Subcutaneous adipose tissue (tissue), 4 donors: ENCODE data around the gene NSF. TPM values are rescaled to one million over a fixed set of nuclear protein-coding genes. Genes with fewer than 3 reads are reported as not detected.

Experiments used
- total RNA-seq, 4 donors: library from RNA; depleted of rRNA; stranded (reverse); fragments of >200 nt; gene quantifications; one replicate each; pipeline ENCODE4 v1.1.0, GENCODE V29; 2016
- TF ChIP-seq, protein P1 (sequence below): fragments of 450-650 bp; IDR thresholded peaks from one replicate; pipeline ENCODE4 v1.5.1; 2016; ENCODE audit warnings: low read depth, mild to moderate bottlenecking, control low read depth, antibody characterized with exemption, moderate library complexity

Gene NSF
- total RNA-seq, 4 donors from 2014 or later = 15.1 to 26.3 (median 19.3) TPM

DNA sequence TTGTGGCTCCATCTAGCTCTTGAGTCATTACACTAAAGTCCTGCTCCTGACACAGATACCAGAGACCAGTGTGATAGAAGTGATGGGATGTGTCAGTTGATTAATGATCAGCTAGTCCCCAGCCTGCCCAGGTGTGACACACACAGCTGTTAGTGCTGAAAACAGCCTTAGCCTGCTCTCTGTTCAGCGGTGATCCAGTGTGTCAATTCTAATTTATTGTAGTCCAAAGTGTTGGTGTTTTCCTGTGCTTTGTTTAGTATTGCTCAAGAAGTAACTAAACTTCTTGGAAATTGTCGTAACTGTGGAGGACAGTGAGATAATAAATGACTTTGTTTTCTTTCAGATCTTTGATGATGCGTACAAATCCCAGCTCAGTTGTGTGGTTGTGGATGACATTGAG, 135.7 kb downstream of the NSF start:
- TF ChIP-seq, protein P1, sequence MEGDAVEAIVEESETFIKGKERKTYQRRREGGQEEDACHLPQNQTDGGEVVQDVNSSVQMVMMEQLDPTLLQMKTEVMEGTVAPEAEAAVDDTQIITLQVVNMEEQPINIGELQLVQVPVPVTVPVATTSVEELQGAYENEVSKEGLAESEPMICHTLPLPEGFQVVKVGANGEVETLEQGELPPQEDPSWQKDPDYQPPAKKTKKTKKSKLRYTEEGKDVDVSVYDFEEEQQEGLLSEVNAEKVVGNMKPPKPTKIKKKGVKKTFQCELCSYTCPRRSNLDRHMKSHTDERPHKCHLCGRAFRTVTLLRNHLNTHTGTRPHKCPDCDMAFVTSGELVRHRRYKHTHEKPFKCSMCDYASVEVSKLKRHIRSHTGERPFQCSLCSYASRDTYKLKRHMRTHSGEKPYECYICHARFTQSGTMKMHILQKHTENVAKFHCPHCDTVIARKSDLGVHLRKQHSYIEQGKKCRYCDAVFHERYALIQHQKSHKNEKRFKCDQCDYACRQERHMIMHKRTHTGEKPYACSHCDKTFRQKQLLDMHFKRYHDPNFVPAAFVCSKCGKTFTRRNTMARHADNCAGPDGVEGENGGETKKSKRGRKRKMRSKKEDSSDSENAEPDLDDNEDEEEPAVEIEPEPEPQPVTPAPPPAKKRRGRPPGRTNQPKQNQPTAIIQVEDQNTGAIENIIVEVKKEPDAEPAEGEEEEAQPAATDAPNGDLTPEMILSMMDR = no peak

GRCh38 chr17:46727572-46728348, 137.3 kb downstream of the NSF start:
- TF ChIP-seq, protein P1 = no peak

GRCh38 chr17:46730026-46730425, 139.6 kb downstream of the NSF start:
- TF ChIP-seq, protein P1 = no peak

- TF ChIP-seq, protein P1 = no peak
Observed at GRCh38 chr17:46730679-46731078, 140.2 kb downstream of the NSF start.

DNA sequence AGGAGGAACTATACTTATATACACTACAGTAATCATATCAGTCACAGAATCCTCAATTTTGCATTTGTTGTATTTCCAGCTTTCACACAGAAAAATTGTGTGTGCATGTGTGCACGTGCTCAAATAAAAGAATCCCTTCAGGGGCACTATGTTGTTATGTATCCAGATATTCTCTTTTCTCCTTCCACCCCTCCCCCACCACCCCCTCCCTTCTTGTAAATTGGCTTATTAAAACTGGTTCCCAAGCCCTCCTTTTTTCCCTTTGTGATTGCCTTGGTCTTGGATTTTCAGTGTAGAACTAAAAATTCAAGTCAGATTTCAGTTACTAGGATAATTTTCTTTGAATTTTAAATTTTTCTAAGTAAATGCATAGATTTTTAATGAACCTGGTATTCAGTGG, 141.7 kb downstream of the NSF start:
- TF ChIP-seq, protein P1 = no peak

- TF ChIP-seq, protein P1 = no peak
Observed at GRCh38 chr17:46732754-46733398, 142.4 kb downstream of the NSF start.

- TF ChIP-seq, protein P1 = no peak
Observed at GRCh38 chr17:46733837-46734475, 143.5 kb downstream of the NSF start.
